Left ventricle myocardium inferior (tissue), 1 donor: ENCODE results near the gene NR1I2. TPM values are rescaled to one million over a fixed set of nuclear protein-coding genes. Genes with fewer than 3 reads are reported as not detected.

Experiments used
- DNase-seq: peaks from one replicate; pipeline ENCODE4 v3.0.0-alpha.2; 2020
- H3K27ac ChIP-seq: fragments of 200-600 bp; replicated peaks from 2 replicates; pipeline ENCODE4 v1.8.0; 2021
- H3K27me3 ChIP-seq: fragments of 200-600 bp; 2 replicates; pipeline ENCODE4 v1.8.0; 2021; ENCODE audit warnings: low read depth
- H3K36me3 ChIP-seq: fragments of 200-600 bp; 2 replicates; pipeline ENCODE4 v1.8.0; 2021
- H3K4me1 ChIP-seq: fragments of 200-600 bp; 2 replicates; pipeline ENCODE4 v1.8.0; 2021
- H3K4me3 ChIP-seq: fragments of 200-600 bp; 2 replicates; pipeline ENCODE4 v1.8.0; 2021; ENCODE audit warnings: mild to moderate bottlenecking, moderate library complexity
- H3K9me3 ChIP-seq: fragments of 200-600 bp; replicated peaks from 2 replicates; pipeline ENCODE4 v1.8.0; 2021
- intact Hi-C: fragments of 100-400 bp; cut with micrococcal nuclease; formaldehyde crosslinking; loops from one replicate; pipeline ENCODE4 v1.11.0; 2022
- total RNA-seq: library from RNA; stranded (reverse); fragmentation: NEBNext Ultra II Directional; extraction: Animal tissue kit (Norgen Biotek cat#: 25700); gene quantifications from one replicate; pipeline ENCODE4 v1.2.1, GENCODE V29; 2021
- TF ChIP-seq, protein P1 (sequence below): fragments of 200-600 bp; IDR thresholded peaks from 2 replicates; pipeline ENCODE4 v1.8.0; 2021; ENCODE audit warnings: antibody characterized with exemption, mild to moderate bottlenecking, borderline replicate concordance
- donor health status: DM: no; HTN: yes; CAD: no; lungs with severe emphysema.

Gene NR1I2
- total RNA-seq, 1 donor from 2014 or later: not detected

DNA sequence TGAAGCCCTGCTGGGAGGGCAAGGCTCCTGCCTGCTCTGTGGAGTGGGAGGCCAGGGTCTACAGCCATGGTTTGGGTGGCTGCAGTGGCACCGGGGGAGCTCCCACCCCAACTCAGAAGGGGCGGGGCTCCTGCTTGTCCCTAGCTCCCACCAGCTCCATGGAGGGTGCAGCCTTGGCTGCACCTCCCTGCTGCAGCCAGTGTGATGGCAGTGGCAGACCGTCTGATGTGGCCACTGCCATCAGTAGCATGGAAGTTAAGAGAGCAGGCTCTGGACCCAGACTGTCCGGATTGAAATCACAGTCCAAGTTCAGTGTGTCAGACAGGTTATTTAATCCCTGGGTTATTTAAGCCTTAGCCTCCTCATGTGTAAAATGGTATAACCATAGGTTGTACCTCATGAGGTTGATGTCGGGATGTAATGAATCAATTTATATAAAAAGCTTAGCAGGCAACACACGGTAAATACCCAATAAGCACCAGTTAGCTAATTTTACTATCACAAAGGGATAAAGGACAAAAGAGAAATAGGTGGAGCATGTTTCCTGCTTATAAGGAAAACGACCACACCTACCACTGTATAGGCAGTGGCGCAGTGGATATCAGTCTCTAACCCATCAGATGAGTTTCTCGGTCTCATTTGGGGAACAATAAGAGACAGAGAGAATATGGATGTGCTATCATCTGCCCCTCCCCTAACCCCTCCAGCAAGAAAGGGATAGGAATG lies 13.1 kb upstream of the NR1I2 start:
- Histone ChIP-seq H3K4me1 (peaks cover 4% of the 10 kb centered on the region), H3K36me3 (no peaks in the 10 kb centered on the region), H3K4me3 (no peak overlapping the region), H3K9me3 (no peaks in the 10 kb centered on the region), H3K27ac (no peak overlapping the region), H3K27me3 (no peaks in the 10 kb centered on the region)
- intact Hi-C loops: no loop called here
- TF ChIP-seq, protein P1, sequence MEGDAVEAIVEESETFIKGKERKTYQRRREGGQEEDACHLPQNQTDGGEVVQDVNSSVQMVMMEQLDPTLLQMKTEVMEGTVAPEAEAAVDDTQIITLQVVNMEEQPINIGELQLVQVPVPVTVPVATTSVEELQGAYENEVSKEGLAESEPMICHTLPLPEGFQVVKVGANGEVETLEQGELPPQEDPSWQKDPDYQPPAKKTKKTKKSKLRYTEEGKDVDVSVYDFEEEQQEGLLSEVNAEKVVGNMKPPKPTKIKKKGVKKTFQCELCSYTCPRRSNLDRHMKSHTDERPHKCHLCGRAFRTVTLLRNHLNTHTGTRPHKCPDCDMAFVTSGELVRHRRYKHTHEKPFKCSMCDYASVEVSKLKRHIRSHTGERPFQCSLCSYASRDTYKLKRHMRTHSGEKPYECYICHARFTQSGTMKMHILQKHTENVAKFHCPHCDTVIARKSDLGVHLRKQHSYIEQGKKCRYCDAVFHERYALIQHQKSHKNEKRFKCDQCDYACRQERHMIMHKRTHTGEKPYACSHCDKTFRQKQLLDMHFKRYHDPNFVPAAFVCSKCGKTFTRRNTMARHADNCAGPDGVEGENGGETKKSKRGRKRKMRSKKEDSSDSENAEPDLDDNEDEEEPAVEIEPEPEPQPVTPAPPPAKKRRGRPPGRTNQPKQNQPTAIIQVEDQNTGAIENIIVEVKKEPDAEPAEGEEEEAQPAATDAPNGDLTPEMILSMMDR: no peak
- no peak for DNase-seq

DNA sequence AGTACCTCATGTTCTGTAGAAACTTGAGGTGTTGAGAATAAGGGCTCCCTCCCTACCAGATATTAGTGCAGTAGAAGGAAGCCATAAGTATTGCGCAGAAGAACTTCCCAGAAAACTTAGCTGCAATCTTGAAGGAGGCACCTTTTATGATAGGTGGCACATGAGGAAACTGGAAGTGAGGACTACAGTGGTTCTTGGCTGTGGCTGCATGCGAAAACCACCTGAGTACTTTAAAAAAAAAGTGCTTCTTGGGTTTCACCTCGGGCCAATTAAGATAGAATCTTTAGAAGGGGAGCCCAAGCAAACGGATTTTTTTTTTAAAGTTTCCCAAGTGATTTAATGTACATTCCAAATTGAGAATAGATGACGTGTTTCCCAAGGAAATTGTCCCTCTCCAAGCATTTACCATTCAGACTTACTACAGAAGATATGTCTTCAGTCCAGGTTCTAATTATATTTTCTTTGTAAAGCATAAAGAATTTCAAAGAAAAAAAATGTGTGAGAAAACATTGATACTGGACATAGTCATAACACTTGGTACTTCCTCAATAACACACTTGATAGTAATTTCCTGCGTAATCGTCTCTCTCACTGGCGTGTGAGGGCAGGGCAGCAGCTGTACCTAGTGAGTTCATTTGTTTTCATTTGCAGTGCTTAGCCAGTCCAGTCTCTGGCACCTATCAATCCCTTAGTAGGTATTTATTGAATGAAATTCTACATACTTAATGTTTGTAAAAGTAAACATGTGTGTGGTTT lies 12.3 kb upstream of the NR1I2 start:
- no peak for DNase-seq
- H3K4me3 ChIP-seq: no peak overlapping the region
- no peaks in the 10 kb centered on the region for H3K27me3 ChIP-seq
- H3K4me1 ChIP-seq: peaks cover 4% of the 10 kb centered on the region
- TF ChIP-seq, protein P1: no peak
- H3K36me3 ChIP-seq: no peaks in the 10 kb centered on the region
- no peak overlapping the region for H3K27ac ChIP-seq
- no peaks in the 10 kb centered on the region for H3K9me3 ChIP-seq
- intact Hi-C loops: no loop called here

DNA sequence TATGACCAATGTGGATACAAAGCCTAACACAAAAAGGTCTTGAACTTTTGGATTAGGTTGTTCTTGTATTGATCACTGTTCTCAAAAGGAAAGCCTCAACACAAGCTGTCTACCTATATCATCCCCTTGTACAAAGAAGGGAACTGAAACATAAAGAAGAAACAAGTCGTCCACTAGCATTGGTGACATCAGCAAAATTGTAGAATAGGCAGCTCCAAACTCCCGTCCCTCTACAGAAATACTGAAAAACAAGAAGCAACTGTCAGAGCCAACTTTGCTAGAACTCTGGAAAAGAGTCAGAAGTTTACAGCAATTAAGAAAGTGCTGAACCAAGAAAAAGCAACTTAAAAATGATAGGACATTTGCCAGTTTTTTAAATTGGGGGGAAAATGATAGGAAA lies 7.5 kb upstream of the NR1I2 start:
- no peak overlapping the region for H3K27ac ChIP-seq

DNA sequence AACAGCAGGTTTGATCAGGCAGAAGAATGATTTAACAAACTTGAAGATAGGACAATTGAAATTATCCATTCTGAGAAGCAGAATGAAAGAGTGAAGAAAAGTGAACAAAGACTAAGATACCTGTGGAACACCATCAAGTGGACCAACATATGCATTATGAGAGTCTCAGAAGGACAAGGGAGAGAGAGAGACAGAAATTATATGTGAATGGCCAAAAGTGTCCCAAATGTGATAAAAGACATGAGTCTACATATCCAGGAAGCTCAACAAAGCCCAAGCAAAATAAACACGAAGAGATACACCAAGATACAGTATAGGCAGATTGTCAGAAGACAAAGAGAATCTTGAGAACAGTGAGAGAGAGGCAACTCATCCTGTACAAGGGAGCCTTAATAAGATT lies 5.6 kb upstream of the NR1I2 start:
- DNase-seq: no peak

More for the DNA sequence above, 7.5 kb upstream of the NR1I2 start:
- intact Hi-C loops: no loop called here
- TF ChIP-seq, protein P1: no peak
- H3K36me3 ChIP-seq: no peaks in the 10 kb centered on the region
- H3K27me3 ChIP-seq: no peaks in the 10 kb centered on the region
- H3K4me3 ChIP-seq: no peak overlapping the region
- DNase-seq: no peak
- H3K4me1 ChIP-seq: no peaks in the 10 kb centered on the region
- peaks cover 13% of the 10 kb centered on the region for H3K9me3 ChIP-seq

DNA sequence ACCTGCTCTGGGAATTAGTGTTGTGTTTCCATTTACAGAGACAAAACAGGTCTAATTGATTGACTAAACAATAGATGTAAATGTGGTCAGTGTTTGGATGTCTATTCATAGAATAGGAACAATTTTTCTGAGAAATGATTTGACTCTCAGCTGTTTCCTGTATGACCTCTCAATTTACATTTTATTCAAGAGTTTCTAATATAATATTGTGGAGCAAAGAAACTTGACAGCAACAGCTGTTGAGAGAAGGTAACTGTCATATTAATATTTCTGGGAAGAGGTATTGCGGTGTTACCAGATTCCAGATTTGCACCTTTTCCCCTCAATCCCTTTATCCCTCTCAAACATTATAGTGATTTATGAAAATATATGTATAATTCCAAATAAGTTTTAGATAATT lies 3.7 kb upstream of the NR1I2 start:
- Histone ChIP-seq H3K4me3 (no peak overlapping the region), H3K27ac (no peak overlapping the region), H3K4me1 (no peaks in the 10 kb centered on the region), H3K9me3 (peaks cover 13% of the 10 kb centered on the region), H3K36me3 (no peaks in the 10 kb centered on the region), H3K27me3 (no peaks in the 10 kb centered on the region)
- TF ChIP-seq, protein P1: no peak
- intact Hi-C loops: no loop called here
- DNase-seq: no peak

More for the DNA sequence above, 5.6 kb upstream of the NR1I2 start:
- H3K4me1 ChIP-seq: no peaks in the 10 kb centered on the region
- H3K36me3 ChIP-seq: no peaks in the 10 kb centered on the region
- TF ChIP-seq, protein P1: no peak
- H3K27ac ChIP-seq: no peak overlapping the region
- intact Hi-C loops: no loop called here
- peaks cover 13% of the 10 kb centered on the region for H3K9me3 ChIP-seq
- no peak overlapping the region for H3K4me3 ChIP-seq
- H3K27me3 ChIP-seq: no peaks in the 10 kb centered on the region
